ENCODE measurements around the gene INPP5D.
"Not testable (repeated sequence)": the region's sequence is repeated elsewhere in the genome, so short reads cannot be mapped to it uniquely, and the experiment has no call there.

The INPP5D gene

GRCh38 chr2:233185963-233186362, 125.8 kb downstream of the INPP5D start:
- DNase-seq: no peak

DNA sequence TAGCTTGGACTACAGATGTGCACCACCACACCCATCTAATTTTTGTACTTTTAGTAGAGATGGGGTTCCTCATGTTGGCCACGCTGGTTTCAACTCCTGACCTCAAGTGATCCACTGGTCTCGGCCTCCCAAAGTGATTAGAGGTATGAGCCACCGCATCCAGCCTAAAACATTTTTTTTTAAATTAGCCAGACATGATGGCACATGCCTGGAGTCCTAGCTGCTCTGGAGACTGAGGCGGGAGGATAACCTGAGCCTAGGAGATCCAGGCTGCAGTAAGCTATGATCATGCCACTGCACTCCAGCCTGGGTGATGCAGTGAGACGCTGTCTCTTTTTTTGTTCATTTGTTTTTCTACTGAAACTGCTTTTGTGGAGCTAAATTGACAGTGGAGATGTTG, 126.7 kb downstream of the INPP5D start:
- no peak for DNase-seq

- DNase-seq: no peak
Measured at GRCh38 chr2:233189025-233189424, 128.9 kb downstream of the INPP5D start.

GRCh38 chr2:233191016-233191415, 130.9 kb downstream of the INPP5D start:
- not testable (repeated sequence) for DNase-seq

DNA sequence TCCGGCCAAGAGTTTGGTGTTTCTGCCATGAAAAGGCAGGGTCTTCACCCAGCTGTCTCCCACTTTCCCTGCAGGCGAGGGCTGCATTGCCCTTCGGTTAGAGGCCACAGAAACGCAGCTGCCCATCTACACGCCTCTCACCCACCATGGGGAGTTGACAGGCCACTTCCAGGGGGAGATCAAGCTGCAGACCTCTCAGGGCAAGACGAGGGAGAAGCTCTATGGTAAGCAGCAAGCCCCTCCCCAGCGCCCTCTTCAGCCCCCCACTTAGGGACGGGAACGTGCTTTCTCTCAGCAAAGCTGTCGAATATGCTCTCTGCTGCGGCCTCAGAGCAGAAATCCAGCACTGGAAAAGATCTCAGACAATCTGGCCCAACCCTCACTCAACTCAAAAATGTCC, 133.6 kb downstream of the INPP5D start:
- DNase-seq: no peak

GRCh38 chr2:233195027-233195426, 134.9 kb downstream of the INPP5D start:
- DNase-seq: no peak

- no peak for DNase-seq
Measured at GRCh38 chr2:233197022-233197421, 136.9 kb downstream of the INPP5D start.

DNA sequence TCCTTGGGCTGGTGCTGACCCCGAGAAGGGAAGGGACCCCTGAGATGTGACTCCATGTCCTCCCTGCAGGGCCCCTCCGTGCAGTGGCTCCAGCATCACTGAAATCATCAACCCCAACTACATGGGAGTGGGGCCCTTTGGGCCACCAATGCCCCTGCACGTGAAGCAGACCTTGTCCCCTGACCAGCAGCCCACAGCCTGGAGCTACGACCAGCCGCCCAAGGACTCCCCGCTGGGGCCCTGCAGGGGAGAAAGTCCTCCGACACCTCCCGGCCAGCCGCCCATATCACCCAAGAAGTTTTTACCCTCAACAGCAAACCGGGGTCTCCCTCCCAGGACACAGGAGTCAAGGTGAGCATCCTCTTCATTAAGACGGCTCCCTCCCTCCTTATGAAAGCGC, 137.9 kb downstream of the INPP5D start:
- DNase-seq: no peak

DNA sequence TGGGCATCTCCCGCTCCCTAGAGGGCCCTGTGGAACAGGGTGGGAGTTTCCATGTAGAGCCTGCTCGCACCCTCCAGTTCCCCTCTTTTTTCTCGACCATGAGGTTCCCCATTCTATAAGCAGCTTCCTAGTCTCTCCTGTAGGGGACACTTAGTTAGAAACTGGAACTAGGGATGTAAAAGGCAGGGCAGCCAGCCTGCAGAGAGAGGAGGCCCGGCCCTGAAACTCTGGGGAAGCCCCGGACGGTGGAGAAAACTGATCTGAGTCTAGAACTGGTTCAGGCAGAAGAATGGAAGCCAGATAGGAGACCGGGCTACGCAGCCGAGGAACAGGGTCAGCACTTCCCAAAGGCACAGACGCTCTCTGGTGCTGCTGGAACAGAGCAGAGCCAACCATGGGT, 139.7 kb downstream of the INPP5D start:
- DNase-seq: no peak

- DNase-seq: not testable (repeated sequence)
Measured at GRCh38 chr2:233200790-233201189, 140.6 kb downstream of the INPP5D start.

- DNase-seq: no peak
Measured at GRCh38 chr2:233201258-233202013, 141.3 kb downstream of the INPP5D start.

GRCh38 chr2:233202531-233202944, 142.4 kb downstream of the INPP5D start:
- DNase-seq: no peak

DNA sequence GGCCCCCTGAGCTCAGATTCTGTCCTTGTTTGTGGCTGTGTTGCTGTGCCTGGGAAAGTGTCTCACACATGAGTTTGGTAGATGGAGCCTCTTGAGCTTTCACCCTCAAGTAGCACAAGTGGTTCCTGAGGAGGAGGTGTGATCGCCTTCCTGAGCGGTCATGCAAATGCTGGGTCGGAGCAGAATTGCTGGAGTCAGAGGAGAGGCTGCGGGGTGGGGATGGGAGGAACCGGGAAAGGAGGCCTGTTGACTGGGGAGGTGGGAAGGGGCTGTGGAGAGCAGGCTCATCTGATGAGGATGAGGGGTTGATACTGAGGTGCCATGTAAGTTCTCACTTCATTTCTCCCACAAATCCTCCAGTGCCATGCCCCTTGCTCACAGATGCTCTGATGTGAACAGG, 142.9 kb downstream of the INPP5D start:
- no peak for DNase-seq

GRCh38 chr2:233204286-233204936, 144.3 kb downstream of the INPP5D start:
- DNase-seq: no peak

- DNase-seq: no peak
Measured at GRCh38 chr2:233208382-233209116, 148.4 kb downstream of the INPP5D start.

DNA sequence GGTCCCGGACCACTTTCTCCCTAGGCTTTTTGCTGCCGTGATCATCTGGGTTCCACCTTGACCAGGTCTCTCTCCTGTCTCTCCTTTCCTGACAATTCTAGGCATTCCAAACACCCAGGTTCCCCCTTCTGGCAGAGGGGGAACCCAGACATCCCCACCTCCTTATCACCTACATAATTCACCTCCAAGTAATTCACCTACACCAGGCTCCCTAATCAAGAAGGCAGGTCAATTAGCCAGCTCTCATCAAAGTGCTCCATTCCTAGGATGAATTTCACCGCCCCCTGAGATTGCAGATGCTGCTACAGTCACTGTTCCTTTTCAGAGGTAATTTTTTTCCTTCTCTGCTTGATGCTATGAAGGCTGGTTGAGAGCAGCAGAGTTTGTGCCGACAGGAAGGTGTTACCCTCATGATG, 149.0 kb downstream of the INPP5D start:
- DNase-seq: no peak

GRCh38 chr2:233209533-233210171, 149.5 kb downstream of the INPP5D start:
- no peak for DNase-seq

DNA sequence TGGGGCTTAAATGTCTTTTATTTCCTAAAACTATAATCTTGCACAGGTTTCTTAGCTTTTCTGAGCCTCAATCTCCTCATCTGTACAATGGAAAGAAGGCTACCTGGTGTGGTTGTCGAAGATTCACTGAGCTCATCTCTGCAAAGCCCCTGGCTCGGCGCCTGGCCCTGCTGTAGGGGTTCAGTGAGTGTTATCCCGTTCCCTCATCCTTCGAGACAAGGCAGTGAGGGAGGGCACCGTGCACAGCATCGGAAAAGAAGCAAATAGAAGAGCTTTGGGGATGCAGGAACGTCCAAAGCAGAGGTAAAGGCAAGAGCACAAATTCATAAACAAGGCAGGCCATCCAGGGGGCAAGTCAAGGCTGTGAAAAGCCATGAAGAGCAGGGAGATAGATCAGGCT, 150.1 kb downstream of the INPP5D start:
- DNase-seq: no peak

DNA sequence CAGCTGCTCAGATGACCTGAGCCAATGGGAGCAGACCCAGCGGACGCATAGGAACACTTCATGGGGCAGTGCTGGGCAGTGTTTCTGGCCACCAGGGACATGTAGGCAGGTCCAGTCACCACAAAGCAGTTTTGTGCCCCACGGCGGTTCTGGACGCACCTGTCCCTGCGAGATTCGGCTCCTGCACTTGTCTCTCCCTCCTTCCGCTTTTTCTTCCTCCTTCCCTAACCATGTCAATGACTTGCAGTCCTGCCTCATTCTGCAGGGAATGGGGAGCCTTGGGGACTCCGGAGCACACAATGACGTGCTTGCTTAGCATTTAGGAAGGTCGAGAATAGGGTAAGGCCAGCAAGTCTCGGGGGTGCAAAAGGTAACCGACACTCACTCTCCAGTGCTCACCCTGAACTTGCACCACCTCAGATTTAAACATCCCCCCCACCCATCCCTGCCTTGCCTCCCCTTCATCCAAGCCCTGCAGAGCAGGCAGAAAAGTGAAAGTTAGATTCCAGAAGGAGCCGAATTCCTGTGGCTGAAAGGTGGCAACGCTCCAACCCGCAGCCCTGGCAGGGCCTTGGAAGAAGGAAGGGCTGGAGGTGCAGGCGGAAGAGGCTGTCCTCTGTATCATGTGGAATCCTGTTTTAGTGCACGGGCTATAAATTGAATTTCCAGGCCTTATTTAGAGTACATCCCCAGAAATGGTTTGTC, 150.9 kb downstream of the INPP5D start:
- DNase-seq: no peak

DNA sequence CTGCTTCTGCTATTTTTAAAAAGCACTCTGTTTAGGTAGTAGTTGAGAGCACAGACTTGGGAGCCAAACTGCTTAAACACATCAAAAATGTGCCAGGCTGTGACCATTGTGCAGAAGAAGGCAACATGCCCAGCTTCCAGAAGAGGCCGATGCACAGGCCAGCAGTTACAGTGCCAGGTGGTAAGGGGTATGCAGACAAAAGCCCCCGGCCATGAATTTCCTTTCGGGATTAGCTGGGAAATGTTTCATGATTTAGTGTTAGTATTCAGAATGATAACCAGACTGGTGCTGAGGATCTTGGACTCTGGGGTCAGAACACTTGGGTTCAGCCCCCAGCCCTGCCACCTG, 151.4 kb downstream of the INPP5D start:
- DNase-seq: no peak

DNA sequence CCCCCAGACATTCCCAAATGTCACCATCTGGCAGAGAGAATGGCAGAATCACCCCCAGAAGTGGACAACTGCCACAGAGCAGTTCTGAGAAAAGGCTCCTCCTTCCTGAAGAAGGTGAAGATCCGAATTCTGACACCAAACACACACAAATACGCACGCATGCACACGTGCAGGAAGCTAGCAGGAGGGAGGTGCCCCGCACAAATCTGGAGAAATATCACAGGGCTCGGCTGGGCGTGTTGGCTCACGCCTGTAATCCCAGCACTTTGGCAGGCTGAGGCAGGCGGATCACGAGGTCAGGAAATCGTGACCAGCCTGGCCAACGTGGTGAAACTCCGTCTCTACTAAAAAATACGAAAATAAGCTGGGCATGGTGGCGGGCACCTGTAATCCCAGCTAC, 152.9 kb downstream of the INPP5D start:
- DNase-seq: no peak

DNA sequence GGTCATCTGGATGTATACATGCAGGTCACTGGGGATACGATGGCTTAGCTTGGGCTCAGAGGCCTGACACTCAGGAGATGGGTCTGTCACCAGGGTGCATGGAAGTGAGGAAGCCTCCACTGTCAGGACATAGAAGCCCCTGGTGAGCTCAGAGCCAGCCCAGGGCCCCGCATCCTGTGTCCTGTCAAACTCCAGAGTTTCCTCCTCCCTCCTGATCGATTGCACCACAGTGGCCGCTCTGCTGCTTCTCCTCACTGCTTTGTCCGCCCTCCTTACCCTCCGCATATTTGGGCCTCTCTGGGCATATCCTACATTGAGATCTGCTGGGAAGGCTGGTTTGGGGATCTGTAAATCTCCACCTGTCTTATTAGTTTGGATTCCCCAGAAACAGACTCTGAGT, 153.8 kb downstream of the INPP5D start:
- DNase-seq: no peak

DNA sequence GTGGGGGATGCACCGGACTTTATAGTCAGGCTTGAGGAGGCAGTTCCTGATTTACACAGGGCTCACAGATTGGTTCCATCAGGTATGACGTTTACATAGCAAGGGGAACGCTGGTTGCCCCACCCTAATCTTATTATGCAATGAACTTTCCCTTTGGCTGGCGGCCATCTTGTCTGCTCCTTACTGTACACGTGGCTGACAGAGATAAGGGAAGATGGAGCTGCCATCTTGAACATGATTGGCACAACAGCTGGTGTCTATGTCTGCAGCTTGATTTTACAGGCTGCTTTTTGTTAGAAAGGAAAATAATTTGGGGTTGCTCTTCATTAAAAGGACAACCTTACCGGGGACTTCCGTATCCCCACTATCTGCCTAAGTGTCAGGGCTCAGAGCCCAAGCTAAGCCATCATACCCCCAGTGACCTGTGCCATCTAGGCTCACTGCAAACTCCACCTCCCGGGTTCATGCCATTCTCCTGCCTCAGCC, 157.8 kb downstream of the INPP5D start:
- no peak for DNase-seq

Data from effector CD8-positive, alpha-beta T cell (primary cell).